GM18520 (cell line): ENCODE results near the gene MAP3K12.
"Not testable (repeated sequence)": the region's sequence is repeated elsewhere in the genome, so short reads cannot be mapped to it uniquely, and the experiment has no call there.

Experiments
- ATAC-seq: cut with Tn5 transposase; IDR thresholded peaks from one replicate; pipeline ENCODE4 v1.9.1; 2021; ENCODE audit not compliant: unreplicated experiment

MAP3K12 gene

GRCh38 chr12:53444593-53445325 is 54.5 kb downstream of the MAP3K12 start:
- not testable (repeated sequence) for ATAC-seq

GRCh38 chr12:53443955-53444354 is 55.3 kb downstream of the MAP3K12 start:
- ATAC-seq: no peak

GRCh38 chr12:53441040-53441833 is 58.0 kb downstream of the MAP3K12 start, which contains the start of gene PRR13:
TSS of gene PRR13 (plus strand) at chr12:53441734. CDS start at chr12:53442715, 981 bp downstream.
- ATAC-seq: peak; percentile 100

- ATAC-seq: not testable (repeated sequence)
Measured at GRCh38 chr12:53439582-53439981, 59.7 kb downstream of the MAP3K12 start.

- not testable (repeated sequence) for ATAC-seq
Measured at GRCh38 chr12:53435326-53435725, 63.9 kb downstream of the MAP3K12 start.

GRCh38 chr12:53431187-53431586 is 68.1 kb downstream of the MAP3K12 start:
- ATAC-seq: no peak

- no peak for ATAC-seq
Measured at GRCh38 chr12:53430116-53430515, 69.1 kb downstream of the MAP3K12 start.
